Prostate gland (tissue), 2 donors: Measurements from ENCODE around the gene BLNK. TPM values are rescaled to one million over a fixed set of nuclear protein-coding genes. Genes with fewer than 3 reads are reported as not detected.

ENCODE experiments used
- DNase-seq: peaks from one replicate; pipeline ENCODE4 v3.0.0-alpha.2; 2019; ENCODE audit warnings: low spot score
- H3K27ac ChIP-seq, 2 donors: fragments of 200-600 bp; sonication (generic); 2 replicates each; pipeline ENCODE4 v1.5.1; 2017 to 2019
- H3K27me3 ChIP-seq: fragments of 200-600 bp; sonication (generic); replicated peaks from 2 replicates; pipeline ENCODE4 v1.5.1; 2019; ENCODE audit not compliant: insufficient read depth
- H3K36me3 ChIP-seq, 2 donors: fragments of 200-600 bp; sonication (generic); 1 replicate in 1 of 2; 2 replicates in 1 of 2; pipeline versions ENCODE4 v1.5.1 to v1.8.1; 2017 to 2019
- H3K4me1 ChIP-seq: fragments of 200-600 bp; sonication (generic); replicated peaks from 2 replicates; pipeline ENCODE4 v1.5.1; 2019
- H3K4me3 ChIP-seq, 2 donors: fragments of 200-600 bp; sonication (generic); 2 replicates each; pipeline ENCODE4 v1.5.1; 2017 to 2019
- H3K9me3 ChIP-seq: fragments of 200-600 bp; sonication (generic); 2 replicates; pipeline ENCODE4 v1.5.1; 2017
- POLR2A ChIP-seq: fragments of 450-650 bp; IDR thresholded peaks from one replicate; pipeline ENCODE4 v1.6.1; 2016; ENCODE audit warnings: antibody characterized with exemption, mild to moderate bottlenecking
- POLR2AphosphoS5 ChIP-seq: sonication (generic); formaldehyde crosslinking; IDR thresholded peaks from one replicate; pipeline ENCODE4 v1.6.1; 2017; ENCODE audit warnings: antibody characterized with exemption
- WGBS: methylation state at CpG from one replicate; pipeline ENCODE4 v1.1.5; 2018; 5-methylcytosine and 5-hydroxymethylcytosine counted together
- intact Hi-C: fragments of 100-400 bp; cut with DNase I; formaldehyde crosslinking; loops from one replicate; pipeline ENCODE4 v1.14.2; 2022
- total RNA-seq, 2 donors: library from RNA; depleted of rRNA; stranded (reverse); fragments of >200 nt; gene quantifications; one replicate each; pipeline ENCODE4 v1.1.0, GENCODE V29; 2016
- TF ChIP-seq, protein P1 (sequence below), 4 experiments: fragments of 200-600 bp in 2 of 4; fragments of 450-650 bp in 2 of 4; sonication (generic) in 2 of 4; IDR thresholded peaks; 1 replicate in 3 of 4; 2 replicates in 1 of 4; pipeline ENCODE4 v1.5.1; 2016 to 2019; ENCODE audit warnings: antibody characterized with exemption in 4 of 4, mild to moderate bottlenecking in 2 of 4, moderate library complexity in 2 of 4

BLNK gene
- total RNA-seq, 2 donors from 2014 or later = 4.8 to 8.2 TPM

DNA sequence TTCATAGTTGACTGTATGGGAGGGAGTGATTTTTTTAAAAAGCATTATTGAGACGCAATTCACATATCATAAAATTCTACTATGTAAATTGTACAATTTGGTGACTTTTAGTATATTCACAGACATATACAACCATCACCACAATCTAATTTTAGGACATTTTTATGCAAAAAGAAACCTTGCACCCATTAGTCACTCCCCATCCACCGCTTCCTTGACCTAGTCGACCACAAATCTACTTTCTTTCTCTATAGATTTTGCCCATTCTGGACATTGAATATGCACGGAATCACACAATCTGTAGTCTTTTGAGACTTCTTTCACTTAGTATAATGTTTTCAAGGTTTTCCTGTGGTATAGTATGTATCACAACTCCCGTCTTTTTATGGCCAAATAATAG lies 54.6 kb downstream of the BLNK start:
- no peaks in the 10 kb centered on the region for H3K9me3 ChIP-seq
- 89% methylated on average over 5 of the region's 5 CpGs for WGBS
- H3K4me3 ChIP-seq = no peak overlapping the region
- no peak for DNase-seq
- intact Hi-C loops = no loop called here
- H3K27ac ChIP-seq = no peak overlapping the region
- TF ChIP-seq, protein P1, sequence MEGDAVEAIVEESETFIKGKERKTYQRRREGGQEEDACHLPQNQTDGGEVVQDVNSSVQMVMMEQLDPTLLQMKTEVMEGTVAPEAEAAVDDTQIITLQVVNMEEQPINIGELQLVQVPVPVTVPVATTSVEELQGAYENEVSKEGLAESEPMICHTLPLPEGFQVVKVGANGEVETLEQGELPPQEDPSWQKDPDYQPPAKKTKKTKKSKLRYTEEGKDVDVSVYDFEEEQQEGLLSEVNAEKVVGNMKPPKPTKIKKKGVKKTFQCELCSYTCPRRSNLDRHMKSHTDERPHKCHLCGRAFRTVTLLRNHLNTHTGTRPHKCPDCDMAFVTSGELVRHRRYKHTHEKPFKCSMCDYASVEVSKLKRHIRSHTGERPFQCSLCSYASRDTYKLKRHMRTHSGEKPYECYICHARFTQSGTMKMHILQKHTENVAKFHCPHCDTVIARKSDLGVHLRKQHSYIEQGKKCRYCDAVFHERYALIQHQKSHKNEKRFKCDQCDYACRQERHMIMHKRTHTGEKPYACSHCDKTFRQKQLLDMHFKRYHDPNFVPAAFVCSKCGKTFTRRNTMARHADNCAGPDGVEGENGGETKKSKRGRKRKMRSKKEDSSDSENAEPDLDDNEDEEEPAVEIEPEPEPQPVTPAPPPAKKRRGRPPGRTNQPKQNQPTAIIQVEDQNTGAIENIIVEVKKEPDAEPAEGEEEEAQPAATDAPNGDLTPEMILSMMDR (IDR thresholded peaks at IDR 0.05) = no peak
- TF ChIP-seq POLR2A (no peak), POLR2AphosphoS5 (no peak)
- no peaks in the 10 kb centered on the region for H3K27me3 ChIP-seq
- H3K36me3 ChIP-seq = no peaks in the 10 kb centered on the region
- H3K4me1 ChIP-seq = no peaks in the 10 kb centered on the region

DNA sequence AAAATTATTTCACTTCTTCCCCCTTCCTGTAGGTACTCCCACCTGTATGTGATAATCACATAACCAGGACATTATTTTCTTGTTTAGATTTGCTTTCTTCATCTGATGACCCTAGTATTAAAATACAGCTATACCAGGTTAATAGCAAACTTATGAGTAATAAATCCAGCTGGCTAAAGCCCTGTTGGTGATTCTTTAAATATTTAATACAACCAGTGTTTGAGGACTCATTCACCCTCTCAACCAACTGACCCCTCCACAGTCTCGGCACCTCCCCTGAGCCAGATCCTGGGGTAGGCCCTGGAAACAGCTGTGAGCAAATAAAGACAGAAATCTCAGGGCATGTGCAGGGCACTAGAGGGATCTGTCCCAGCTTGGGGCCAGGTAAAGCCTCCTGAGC lies 58.5 kb downstream of the BLNK start:
- 85% methylated on average over 1 of the region's 1 CpG for WGBS
- TF ChIP-seq, protein P1 (IDR thresholded peaks at IDR 0.05) = no peak
- TF ChIP-seq POLR2AphosphoS5 (no peak), POLR2A (no peak)
- Histone ChIP-seq H3K4me3 (no peak overlapping the region), H3K36me3 (no peaks in the 10 kb centered on the region), H3K9me3 (no peaks in the 10 kb centered on the region), H3K4me1 (no peaks in the 10 kb centered on the region), H3K27me3 (no peaks in the 10 kb centered on the region), H3K27ac (no peak overlapping the region)
- intact Hi-C loops = no loop called here
- DNase-seq = no peak

DNA sequence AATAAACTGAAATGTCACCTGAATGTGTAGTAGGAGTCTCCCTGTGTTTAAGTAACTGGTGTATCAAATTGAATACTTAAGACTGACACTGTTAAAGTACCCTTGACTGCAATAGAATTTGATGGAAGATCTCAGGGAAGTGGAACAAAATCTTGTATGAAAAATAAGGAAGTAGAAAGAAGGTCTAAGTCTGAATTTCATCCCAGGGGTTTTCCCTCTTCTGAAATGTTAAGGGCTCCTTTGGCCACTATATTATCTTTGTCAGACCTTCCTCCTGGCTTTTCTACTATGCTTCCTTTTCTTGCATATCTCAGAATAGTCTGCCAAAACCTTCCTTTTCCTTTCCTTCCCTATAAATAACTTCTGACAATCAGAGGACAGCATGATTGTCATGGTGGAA lies 59.6 kb downstream of the BLNK start:
- H3K36me3 ChIP-seq = no peaks in the 10 kb centered on the region
- no peaks in the 10 kb centered on the region for H3K4me1 ChIP-seq
- no peaks in the 10 kb centered on the region for H3K27me3 ChIP-seq
- H3K4me3 ChIP-seq = no peak overlapping the region
- no peaks in the 10 kb centered on the region for H3K9me3 ChIP-seq
- no peak for DNase-seq
- intact Hi-C loops = no loop called here
- TF ChIP-seq POLR2AphosphoS5 (no peak), POLR2A (no peak)
- TF ChIP-seq, protein P1 (IDR thresholded peaks at IDR 0.05) = no peak
- H3K27ac ChIP-seq = no peak overlapping the region

DNA sequence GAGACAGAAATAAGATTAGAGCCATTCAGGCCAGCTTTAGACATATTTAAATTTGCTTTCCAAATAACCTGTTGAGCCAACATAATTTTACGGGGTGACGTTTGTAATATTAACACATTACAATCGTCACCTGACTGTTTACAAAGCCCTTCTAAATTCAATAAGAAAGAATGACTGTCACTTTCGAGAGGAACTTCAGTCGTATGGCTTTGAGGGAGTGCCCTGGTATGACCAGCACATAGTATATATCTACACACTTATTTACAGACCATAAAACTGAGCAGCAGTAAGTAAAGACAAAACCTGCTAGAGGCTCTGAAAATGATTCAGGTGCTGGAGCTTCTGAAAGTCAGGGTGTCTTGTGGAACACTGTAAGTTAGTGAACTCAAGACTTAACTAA lies 62.4 kb downstream of the BLNK start:
- H3K27ac ChIP-seq = no peak overlapping the region
- intact Hi-C loops = no loop called here
- 40% methylated on average over 5 of the region's 5 CpGs for WGBS

DNA sequence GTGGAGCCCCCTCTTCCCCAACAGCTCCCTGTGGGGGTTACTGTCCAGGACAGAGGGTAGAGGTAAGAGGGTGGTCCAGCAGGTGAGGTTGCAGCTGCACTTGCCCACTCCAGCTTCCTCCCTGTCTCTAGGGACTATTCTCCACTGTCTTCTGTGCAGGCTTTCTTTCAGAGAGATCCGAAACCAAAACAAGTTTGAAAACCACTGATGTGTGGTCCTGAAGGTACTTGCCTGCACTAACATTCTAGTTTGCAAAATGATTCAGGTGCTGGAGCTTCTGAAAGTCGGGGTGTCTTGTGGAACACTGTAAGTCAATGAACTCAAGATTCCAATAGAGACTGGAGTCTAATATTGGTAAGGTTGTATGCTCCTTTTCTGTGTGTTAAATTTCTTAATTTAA lies 63.1 kb downstream of the BLNK start:
- intact Hi-C loops = no loop called here
- 96% methylated on average over 2 of the region's 2 CpGs for WGBS
- no peak overlapping the region for H3K4me3 ChIP-seq
- no peaks in the 10 kb centered on the region for H3K4me1 ChIP-seq
- no peak for TF ChIP-seq POLR2AphosphoS5
- TF ChIP-seq POLR2A = no peak
- TF ChIP-seq, protein P1 (IDR thresholded peaks at IDR 0.05) = no peak
- no peaks in the 10 kb centered on the region for H3K36me3 ChIP-seq
- no peaks in the 10 kb centered on the region for H3K9me3 ChIP-seq
- H3K27ac ChIP-seq = no peak overlapping the region
- no peaks in the 10 kb centered on the region for H3K27me3 ChIP-seq
- no peak for DNase-seq

More for the DNA sequence above, 62.4 kb downstream of the BLNK start:
- Histone ChIP-seq H3K4me1 (no peaks in the 10 kb centered on the region), H3K36me3 (no peaks in the 10 kb centered on the region), H3K27me3 (no peaks in the 10 kb centered on the region), H3K9me3 (no peaks in the 10 kb centered on the region), H3K4me3 (no peak overlapping the region)
- TF ChIP-seq POLR2A = no peak
- no peak for TF ChIP-seq POLR2AphosphoS5
- TF ChIP-seq, protein P1 (IDR thresholded peaks at IDR 0.05) = no peak
- no peak for DNase-seq
